HG03064 (cell line): ENCODE results near the gene ELAVL1.

Source experiments
- ATAC-seq: cut with Tn5 transposase; IDR thresholded peaks from one replicate; pipeline ENCODE4 v1.9.1; 2021; ENCODE audit warnings: low read depth; ENCODE audit not compliant: unreplicated experiment

The ELAVL1 gene

DNA sequence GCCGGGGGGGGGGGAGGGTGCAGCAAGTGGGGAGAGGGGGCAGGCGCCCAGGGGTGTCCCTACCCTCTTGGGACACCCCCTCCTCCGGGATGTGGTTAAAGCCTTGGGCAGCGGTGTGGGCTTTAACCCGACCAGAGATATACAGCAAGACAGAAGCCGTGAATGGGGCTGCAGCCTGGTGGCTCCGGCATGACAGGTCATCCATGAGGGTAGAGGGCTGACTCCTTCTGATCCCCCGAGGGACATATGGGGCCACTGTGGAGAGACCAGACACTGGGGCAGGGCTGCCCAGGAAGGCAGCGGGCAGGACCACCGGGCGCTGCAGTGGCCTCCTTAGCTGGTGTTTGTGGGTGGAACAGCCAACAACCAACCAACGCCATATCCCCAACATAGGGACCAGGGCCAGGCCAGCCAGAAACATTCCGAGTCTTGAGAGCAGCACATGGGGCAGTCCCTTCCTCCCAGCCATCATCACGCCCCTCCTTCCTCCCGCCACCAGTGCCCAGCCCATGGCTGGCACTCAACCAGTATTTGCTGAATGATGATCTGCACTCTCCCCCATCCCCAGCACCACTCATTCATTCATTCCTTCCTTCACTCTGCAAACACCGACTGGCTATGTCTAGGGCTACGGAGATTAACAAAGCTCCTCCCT lies 18.2 kb downstream of the ELAVL1 start:
- no peak for ATAC-seq

DNA sequence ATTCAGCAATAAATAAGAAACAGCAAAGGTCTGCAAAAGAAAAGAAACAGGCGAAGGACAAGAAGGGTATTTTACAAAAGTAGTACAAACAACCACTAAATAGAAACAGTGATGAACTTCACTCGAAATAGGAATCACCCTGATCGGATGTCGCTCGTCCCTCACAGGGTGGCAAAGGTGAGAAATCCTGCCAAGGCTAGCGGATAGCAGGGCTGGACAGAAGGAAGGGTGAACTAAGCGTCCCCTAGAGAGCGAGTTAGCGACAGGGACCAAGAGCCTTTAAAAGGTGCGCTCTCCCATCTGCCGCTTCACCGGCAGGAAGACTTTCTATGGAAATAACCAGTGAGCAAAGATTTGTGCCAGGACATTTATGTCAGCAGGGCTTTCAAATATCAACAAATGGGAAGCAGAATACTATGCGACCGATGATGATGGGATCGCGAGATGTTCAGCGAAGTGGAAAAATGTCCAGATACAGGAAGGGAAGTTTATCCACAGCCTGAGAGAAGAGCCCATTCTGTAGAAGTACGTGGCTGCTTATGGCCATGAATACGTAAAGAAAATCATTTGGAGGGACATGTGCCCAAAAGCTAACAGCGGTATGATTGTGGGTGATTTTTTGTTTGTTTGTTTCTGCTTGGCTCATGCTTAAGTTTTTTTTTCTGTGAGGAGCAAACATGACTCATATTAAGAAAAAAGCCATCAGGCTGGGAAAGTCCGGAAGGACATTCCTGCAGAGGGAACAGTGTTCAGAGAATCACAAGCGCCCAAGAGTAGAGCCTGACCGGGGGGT lies 18.9 kb downstream of the ELAVL1 start:
- ATAC-seq, result no peak

DNA sequence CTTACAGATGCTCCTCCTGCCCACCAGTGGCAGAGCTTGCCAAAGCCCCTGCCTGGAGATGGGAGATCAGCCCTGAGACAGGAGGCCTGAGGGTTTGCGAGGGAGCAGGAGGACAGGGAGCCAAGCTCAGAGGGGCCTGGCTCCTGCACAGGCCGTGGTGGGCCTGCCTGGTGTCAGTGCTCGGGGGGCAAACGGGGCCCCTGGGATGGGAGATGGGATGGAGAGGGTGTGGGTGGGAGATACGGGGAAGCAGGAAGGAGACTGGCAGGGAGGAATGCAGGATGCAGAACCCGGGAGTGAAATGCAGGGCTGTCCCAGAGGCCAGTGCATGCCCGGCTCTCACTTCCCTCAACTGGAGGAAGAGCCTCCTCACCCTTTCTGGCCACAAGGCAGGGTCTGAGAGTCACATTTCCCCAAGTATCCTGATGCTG lies 19.9 kb downstream of the ELAVL1 start:
- ATAC-seq, result no peak

- ATAC-seq, result no peak
Observed at GRCh38 chr19:7983995-7984837, 21.2 kb downstream of the ELAVL1 start.

DNA sequence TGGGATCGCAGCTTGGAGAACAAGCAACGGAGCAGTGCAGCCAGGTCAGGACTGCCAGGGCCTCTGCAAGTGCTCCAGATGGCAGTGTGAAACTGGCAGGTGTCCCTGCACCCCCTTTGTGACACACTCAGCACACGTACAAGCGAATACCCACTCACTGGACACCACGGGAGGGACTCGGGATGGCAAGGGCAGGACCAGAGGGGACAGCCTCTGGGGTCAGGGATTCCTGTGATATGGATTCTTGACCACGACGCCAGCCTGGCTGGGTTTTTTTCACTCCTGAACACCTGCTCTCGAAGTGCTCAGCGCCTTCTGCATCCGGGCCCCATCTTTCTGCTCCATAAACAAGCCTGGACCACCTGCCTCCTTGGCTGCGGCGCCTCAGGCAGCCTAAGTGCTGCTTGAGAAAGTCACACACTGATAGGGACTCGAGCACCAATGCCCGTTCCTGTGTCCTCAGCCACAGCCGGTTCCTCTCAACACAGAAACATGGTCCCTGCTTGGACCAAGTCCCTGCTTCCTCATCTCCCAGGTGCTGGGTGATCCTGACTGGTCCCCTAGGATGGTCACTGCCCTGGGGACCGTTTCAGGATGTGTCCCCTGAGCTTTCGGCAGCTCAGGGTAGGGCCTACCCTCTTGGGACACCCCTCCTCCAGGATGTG lies 22.0 kb downstream of the ELAVL1 start:
- no peak for ATAC-seq

DNA sequence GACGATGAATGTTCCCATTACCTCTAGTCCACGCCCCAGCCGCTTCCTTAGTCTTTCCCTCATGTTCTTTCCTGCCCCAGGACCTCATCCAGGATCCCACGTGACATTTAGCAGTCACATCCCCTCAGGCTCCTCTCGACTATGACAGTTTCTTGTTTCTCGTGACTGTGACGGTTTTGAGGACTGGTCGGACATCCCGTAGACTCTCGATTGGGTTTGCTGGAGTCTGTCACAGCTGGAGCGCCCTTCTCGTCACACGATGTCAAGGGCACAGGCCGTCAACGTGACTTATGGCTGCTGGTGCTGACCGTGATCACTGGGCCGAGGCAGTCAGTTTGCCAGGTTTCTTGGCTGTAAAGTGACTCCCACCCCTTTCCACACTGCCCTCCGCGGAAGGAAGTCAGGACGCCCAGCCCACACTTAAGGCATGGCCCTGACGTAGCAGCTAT lies 22.8 kb downstream of the ELAVL1 start:
- ATAC-seq, result no peak

DNA sequence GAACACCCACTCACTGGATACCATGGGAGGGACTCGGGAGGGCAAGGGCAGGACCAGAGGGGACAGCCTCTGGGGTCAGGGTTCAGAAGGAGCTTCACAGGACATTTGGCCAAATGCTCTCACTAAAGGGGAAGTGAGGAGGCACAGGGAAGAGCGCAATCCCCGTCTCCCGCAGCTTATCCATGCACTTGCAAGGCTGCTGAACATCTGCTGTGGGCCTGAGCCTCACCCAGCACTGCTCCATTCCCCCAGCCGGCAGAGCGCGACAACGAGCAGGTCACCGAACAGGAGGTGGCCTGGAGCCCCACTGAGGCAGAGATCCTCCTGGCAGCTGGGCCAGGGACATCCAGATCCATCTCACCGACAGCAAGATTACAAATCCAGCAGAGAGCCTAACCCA lies 23.3 kb downstream of the ELAVL1 start:
- no peak for ATAC-seq

DNA sequence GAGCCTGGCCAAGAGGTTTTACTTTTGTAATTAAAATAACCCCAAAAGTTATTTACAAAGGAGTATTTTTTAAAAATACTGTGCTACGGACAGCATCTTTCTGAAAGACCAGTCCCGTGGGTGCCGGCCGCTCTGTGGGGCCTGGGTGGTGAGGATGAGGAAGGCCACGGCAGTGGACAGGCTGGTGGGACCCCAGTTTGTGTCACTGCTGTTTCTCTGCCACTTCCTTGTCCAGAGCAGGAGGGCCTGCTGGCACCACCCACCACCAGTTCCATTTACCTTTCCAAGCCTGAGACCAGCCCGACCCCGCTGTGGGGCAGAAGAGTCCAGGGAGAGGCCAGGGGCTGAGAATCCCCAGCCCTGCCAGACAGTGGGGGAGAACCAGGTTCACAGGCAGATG lies 23.8 kb downstream of the ELAVL1 start:
- ATAC-seq, result no peak

GRCh38 chr19:7981199-7981598 lies 24.2 kb downstream of the ELAVL1 start:
- no peak for ATAC-seq

DNA sequence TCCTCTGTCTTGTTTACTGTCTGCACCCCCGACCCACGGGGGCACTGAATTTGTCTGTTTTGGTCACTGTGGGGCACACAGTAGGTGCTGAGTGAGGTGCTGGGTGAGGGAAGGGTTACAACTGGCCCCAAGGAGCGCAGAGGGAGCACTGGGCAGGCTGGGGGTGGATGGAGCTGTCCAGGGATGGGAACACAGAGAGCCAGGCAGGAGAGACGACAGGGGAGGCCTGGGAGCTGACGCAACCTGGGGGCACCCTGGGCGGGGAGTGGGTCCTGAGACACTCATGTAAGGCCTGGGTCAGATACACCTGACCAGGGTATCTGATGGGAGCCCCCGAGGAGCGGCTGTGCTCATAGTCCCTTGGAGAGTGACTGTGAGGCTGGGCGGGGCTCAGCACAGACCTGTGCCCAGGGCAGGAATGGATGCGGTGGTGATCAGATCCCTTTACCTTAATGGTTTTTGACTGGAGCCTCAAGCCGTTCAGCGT lies 24.8 kb downstream of the ELAVL1 start:
- ATAC-seq, result no peak

GRCh38 chr19:7980168-7980567 lies 25.3 kb downstream of the ELAVL1 start:
- no peak for ATAC-seq

DNA sequence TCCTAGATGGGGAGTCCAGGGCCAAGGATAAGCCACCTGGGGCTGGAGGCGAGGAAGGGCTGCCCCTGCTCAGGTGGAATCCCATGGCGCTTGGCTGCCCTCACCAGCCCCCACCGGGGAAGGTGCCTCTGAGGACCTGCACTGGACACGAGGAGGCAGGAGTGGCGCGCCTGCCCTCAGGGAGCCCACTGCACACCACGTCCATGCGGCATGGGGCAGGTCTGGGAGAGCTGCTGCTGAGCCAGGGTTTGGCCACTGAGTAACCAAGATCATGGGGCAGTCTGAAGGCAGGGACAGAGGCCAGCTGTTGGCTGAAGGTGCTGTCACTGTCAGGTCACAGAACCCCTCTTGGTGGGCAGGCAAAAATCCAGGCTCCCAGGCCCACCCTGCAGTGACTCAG lies 25.9 kb downstream of the ELAVL1 start:
- no peak for ATAC-seq

GRCh38 chr19:7979011-7979410 lies 26.4 kb downstream of the ELAVL1 start:
- ATAC-seq, result no peak

DNA sequence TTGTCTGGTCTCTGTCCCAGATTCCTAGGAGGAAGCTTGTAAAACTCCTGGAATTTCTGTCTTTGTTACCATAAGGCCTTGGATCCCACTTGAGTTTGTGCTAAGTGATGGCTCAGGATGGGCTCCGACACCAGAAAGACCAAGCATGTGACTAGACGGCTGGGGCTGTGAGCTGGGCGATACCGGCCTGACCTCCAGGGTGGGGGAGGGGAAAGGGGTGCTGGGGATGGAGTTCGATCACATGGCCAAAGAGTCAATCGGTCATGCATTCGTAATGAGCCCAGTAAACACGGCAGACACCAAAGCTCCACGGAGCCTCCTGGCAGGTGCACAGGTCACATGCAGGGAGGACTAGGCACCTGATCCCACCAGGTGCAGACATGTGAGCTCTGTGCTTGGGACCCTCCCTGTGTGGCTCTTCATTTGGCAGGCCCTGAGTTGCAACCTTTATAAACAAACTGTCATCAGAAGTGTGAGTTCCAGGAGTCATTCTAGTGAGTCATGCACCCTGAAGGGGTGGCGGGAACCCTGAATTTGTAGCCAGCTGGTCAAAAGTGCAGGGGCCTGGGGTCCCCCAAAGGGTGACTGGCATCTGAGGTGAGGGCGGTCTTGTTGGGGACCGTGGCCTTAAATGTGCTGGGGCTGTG lies 27.1 kb downstream of the ELAVL1 start:
- ATAC-seq, result no peak

DNA sequence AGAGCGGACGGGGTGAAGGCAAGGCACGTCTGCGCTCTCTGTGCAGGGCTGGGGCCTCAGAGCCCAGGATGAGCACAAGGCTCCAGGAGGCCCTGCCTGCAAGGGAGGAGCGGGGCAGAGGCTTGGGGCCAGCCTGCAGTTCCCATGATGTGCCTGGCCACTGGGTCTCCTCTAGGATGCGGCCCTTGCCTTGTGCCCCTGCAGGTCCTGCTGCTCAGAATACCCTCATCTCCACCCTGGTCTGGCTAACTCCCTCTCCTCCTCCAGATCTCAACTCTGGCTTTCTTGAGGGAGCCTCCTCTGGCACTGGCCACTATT lies 27.8 kb downstream of the ELAVL1 start:
- no peak for ATAC-seq

DNA sequence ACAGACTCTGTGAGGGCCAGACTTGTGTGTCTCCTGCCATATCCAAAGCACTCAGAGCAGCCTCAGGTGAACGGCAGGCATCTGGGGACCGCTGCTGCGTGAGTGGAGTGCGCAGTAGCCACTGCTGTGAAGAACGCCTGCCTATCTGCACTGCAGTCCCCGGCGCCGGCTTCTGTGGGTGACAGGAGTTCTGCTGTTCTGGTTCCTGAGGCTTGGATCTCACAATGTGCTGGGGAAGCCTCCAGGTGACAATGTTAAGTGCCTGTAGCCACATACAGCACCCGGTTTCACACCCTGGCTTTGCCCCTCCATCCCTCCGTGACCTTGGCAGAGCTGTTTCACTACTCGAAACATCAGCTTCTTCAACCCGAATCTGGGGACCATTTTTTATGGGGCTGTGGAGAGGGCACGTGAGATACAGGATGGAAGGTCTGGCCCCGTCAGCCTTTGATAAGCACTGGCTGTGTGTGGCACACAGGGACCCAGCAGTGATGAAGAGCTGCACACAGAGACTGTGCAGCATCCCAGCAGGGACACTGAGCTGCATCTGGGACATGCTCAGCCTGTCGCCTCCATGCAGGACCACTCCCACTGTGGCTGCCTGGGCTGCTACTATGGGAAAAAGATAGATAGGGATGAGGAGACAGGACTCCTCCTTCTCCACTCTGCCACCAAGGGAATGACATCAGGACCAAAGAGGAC lies 28.3 kb downstream of the ELAVL1 start:
- ATAC-seq, result no peak

- ATAC-seq, result no peak
Observed at GRCh38 chr19:7976461-7976860, 29.0 kb downstream of the ELAVL1 start.

DNA sequence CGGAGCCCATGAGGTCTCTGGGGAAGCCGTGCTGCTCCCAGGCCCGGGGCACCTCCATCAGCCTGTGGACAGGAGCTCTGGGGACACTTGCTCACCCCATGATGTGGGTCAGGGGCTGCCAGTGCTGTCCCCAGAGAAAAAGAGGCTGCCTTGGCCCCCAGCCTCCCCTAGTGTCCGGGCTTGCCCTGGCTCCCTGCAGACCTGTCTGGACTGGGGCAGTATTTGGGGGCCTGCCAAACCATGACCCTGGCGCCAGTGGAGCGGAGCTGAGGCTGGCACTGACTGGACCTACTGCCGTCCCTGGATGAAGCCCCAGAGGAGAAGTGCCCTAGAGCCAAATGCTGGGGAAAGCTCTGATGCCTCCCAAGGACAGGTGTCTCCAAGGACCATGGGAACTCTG lies 30.4 kb downstream of the ELAVL1 start:
- no peak for ATAC-seq

GRCh38 chr19:7973883-7974282 lies 31.6 kb downstream of the ELAVL1 start:
- no peak for ATAC-seq
